Measurements from ENCODE around the gene KCTD2. TPM values are rescaled to one million over a fixed set of nuclear protein-coding genes. Genes with fewer than 3 reads are reported as not detected.
"Not testable (repeated sequence)": the region's sequence is repeated elsewhere in the genome, so short reads cannot be mapped to it uniquely, and the experiment has no call there.

The KCTD2 gene
- polyA plus RNA-seq, 1 of the 3 experiments (the other 2 are of a cell fraction) = 27.5 TPM

DNA sequence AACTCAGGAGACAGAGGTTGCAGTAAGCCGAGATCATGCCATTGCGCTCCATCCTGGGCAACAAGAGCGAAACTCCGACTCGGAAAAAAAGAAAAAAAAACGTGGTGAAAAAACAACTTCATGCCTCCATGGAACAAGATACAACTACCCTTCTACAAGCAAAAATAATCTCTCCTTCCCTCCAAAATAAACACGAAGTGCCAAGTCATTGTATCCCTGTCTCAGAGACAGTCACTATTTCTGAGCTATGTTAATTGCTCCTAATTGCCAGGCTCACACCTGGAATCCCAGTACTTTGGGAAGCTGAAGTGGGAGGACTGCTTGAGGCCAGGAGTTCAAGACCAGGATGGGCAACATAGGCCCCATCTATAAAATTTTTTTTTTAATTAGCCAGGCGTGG, 21.7 kb downstream of the KCTD2 start:
- Histone ChIP-seq H3K4me3 (ENCODE audit: low read depth in 2 of 2, low read length in 1 of 2) (no peak overlapping the region), H3K4me1 (ENCODE audit: control insufficient read depth in 1 of 2, insufficient read depth in 2 of 2, low read depth in 1 of 2, low read length in 1 of 2) (no peaks in the 10 kb centered on the region; a peak in 1 of 4 replicates), H2AFZ (ENCODE audit: low read depth) (no peak overlapping the region), H3K27ac (ENCODE audit: low read depth in 2 of 2, low read length in 1 of 2) (no peak overlapping the region), H3K79me2 (ENCODE audit: insufficient read depth) (no peaks in the 10 kb centered on the region), H4K20me1 (ENCODE audit: insufficient read depth) (no peaks in the 10 kb centered on the region), H3K9me2 (no peaks in the 10 kb centered on the region), H3K27me3 (ENCODE audit: insufficient read depth) (no peaks in the 10 kb centered on the region), H3K4me2 (no peak overlapping the region), H3K9ac (no peak overlapping the region), H3K36me3 (replicated peaks in 1 of 2; ENCODE audit: control insufficient read depth in 1 of 2, insufficient read depth in 2 of 2, low read length in 1 of 2) (peaks cover under 1 to 18% of the 10 kb centered on the region in 2 experiments), H3K9me3 (no peaks in the 10 kb centered on the region), H3F3A (replicated peaks; ENCODE audit: insufficient read depth) (no peaks in the 10 kb centered on the region)
- DNase-seq = no peak
- 78% methylated on average over 8 of the region's 8 CpGs for WGBS (ENCODE audit: low lambda C conversion rate)
- POLR2A ChIA-PET = interaction anchor here (0.6 to 1.0 kb wide), 2 partner anchors 52 to 63 kb away, joined by 3 read pairs; partner anchors contain the start of gene NT5C
- CTCF ChIA-PET = interaction anchor here (1.1 to 2.3 kb wide), 6 partner anchors 10 to 343 kb away, joined by 3 to 15 read pairs (median 5); no protein-coding TSS in a partner anchor
- TF ChIP-seq SMC3 (IDR thresholded peaks at IDR 0.05; ENCODE audit: low read depth, low read length) (no peak), ELF1 (IDR thresholded peaks at IDR 0.05) (no peak), EZH2phosphoT487 (IDR thresholded peaks at IDR 0.05; ENCODE audit: borderline replicate concordance, low read depth) (no peak), FOSL2 (IDR thresholded peaks at IDR 0.05; ENCODE audit: borderline replicate concordance, low read depth) (no peak), YY1 (IDR thresholded peaks at IDR 0.05; ENCODE audit: low read depth) (no peak), JUND (IDR thresholded peaks at IDR 0.05) (no peak), FOXJ3 (CRISPR knock-in tag; IDR thresholded peaks at IDR 0.05) (no peak)
- TF ChIP-seq, protein P1, sequence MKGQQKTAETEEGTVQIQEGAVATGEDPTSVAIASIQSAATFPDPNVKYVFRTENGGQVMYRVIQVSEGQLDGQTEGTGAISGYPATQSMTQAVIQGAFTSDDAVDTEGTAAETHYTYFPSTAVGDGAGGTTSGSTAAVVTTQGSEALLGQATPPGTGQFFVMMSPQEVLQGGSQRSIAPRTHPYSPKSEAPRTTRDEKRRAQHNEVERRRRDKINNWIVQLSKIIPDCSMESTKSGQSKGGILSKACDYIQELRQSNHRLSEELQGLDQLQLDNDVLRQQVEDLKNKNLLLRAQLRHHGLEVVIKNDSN (IDR thresholded peaks at IDR 0.05; ENCODE audit: borderline replicate concordance, low read depth) = no peak
- TF ChIP-seq, protein P2, sequence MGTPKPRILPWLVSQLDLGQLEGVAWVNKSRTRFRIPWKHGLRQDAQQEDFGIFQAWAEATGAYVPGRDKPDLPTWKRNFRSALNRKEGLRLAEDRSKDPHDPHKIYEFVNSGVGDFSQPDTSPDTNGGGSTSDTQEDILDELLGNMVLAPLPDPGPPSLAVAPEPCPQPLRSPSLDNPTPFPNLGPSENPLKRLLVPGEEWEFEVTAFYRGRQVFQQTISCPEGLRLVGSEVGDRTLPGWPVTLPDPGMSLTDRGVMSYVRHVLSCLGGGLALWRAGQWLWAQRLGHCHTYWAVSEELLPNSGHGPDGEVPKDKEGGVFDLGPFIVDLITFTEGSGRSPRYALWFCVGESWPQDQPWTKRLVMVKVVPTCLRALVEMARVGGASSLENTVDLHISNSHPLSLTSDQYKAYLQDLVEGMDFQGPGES (IDR thresholded peaks at IDR 0.05; ENCODE audit: low read depth, low read length) = no peak

- no peaks in the 10 kb centered on the region for H4K20me1 ChIP-seq (ENCODE audit: insufficient read depth)
- no peak overlapping the region for H3K4me3 ChIP-seq (ENCODE audit: low read depth in 2 of 2, low read length in 1 of 2)
- no peaks in the 10 kb centered on the region for H3K9me2 ChIP-seq
- H3K79me2 ChIP-seq (ENCODE audit: insufficient read depth) = no peaks in the 10 kb centered on the region
- TF ChIP-seq, protein P3, sequence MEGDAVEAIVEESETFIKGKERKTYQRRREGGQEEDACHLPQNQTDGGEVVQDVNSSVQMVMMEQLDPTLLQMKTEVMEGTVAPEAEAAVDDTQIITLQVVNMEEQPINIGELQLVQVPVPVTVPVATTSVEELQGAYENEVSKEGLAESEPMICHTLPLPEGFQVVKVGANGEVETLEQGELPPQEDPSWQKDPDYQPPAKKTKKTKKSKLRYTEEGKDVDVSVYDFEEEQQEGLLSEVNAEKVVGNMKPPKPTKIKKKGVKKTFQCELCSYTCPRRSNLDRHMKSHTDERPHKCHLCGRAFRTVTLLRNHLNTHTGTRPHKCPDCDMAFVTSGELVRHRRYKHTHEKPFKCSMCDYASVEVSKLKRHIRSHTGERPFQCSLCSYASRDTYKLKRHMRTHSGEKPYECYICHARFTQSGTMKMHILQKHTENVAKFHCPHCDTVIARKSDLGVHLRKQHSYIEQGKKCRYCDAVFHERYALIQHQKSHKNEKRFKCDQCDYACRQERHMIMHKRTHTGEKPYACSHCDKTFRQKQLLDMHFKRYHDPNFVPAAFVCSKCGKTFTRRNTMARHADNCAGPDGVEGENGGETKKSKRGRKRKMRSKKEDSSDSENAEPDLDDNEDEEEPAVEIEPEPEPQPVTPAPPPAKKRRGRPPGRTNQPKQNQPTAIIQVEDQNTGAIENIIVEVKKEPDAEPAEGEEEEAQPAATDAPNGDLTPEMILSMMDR (IDR thresholded peaks at IDR 0.05) = peak; percentile 52
- TF ChIP-seq GATA2 (CRISPR knock-in tag; IDR thresholded peaks at IDR 0.05) (peak; percentile 40; the same call in 1 of the 2 replicates), SMC3 (IDR thresholded peaks at IDR 0.05; ENCODE audit: low read depth, low read length) (peak; percentile 45; the same call in 1 of the 2 replicates), EP300 (IDR thresholded peaks at IDR 0.05; ENCODE audit: borderline replicate concordance in 1 of 2, low read depth in 1 of 2, low read length in 1 of 2) (no peak), RAD21 (IDR thresholded peaks at IDR 0.05; ENCODE audit: low read length) (peak; percentile 60)
- no peak overlapping the region for H3K27ac ChIP-seq (ENCODE audit: low read depth in 2 of 2, low read length in 1 of 2)
- CTCF ChIA-PET = interaction anchor here (0.6 to 2.3 kb wide), 22 partner anchors 9 to 342 kb away, joined by 3 to 15 read pairs (median 4); partner anchors contain the start of genes KCTD2, MRPL58 and SLC16A5
- H3K9me3 ChIP-seq = no peaks in the 10 kb centered on the region
- 88% methylated on average over 2 of the region's 2 CpGs for WGBS (ENCODE audit: low lambda C conversion rate)
- H3K27me3 ChIP-seq (ENCODE audit: insufficient read depth) = no peaks in the 10 kb centered on the region
- H3F3A ChIP-seq (replicated peaks; ENCODE audit: insufficient read depth) = no peaks in the 10 kb centered on the region
- no peak overlapping the region for H2AFZ ChIP-seq (ENCODE audit: low read depth)
- H3K9ac ChIP-seq = no peak overlapping the region
- H3K4me2 ChIP-seq = no peak overlapping the region
- POLR2A ChIA-PET = interaction anchor here (1.0 kb wide), 1 partner anchor 62 kb away, joined by 3 read pairs; the partner anchor contains the start of gene NT5C
- peaks cover 0 to 7% of the 10 kb centered on the region in 2 experiments for H3K36me3 ChIP-seq (replicated peaks in 1 of 2; ENCODE audit: control insufficient read depth in 1 of 2, insufficient read depth in 2 of 2, low read length in 1 of 2)
- H3K4me1 ChIP-seq (ENCODE audit: control insufficient read depth in 1 of 2, insufficient read depth in 2 of 2, low read depth in 1 of 2, low read length in 1 of 2) = no peaks in the 10 kb centered on the region; a peak in 1 of 4 replicates
- DNase-seq = peak; percentile 58
These were observed 22.8 kb downstream of the KCTD2 start for GRCh38 chr17:75069783-75070182.

- H2AFZ ChIP-seq (ENCODE audit: low read depth); H4K20me1 ChIP-seq (ENCODE audit: insufficient read depth); POLR2A ChIA-PET; H3K9me3 ChIP-seq; H3K4me1 ChIP-seq (ENCODE audit: control insufficient read depth in 1 of 2, insufficient read depth in 2 of 2, low read depth in 1 of 2, low read length in 1 of 2); DNase-seq; H3K27ac ChIP-seq (ENCODE audit: low read depth in 2 of 2, low read length in 1 of 2); H3K4me2 ChIP-seq; H3K79me2 ChIP-seq (ENCODE audit: insufficient read depth); H3F3A ChIP-seq (replicated peaks; ENCODE audit: insufficient read depth); H3K27me3 ChIP-seq (ENCODE audit: insufficient read depth); H3K9me2 ChIP-seq; H3K4me3 ChIP-seq (ENCODE audit: low read depth in 2 of 2, low read length in 1 of 2); H3K36me3 ChIP-seq (replicated peaks in 1 of 2; ENCODE audit: control insufficient read depth in 1 of 2, insufficient read depth in 2 of 2, low read length in 1 of 2); H3K9ac ChIP-seq: not testable (repeated sequence)
- WGBS (ENCODE audit: low lambda C conversion rate) = 88% methylated on average over 8 of the region's 8 CpGs
- CTCF ChIA-PET = interaction anchor here (0.7 to 2.3 kb wide), 7 partner anchors 34 to 505 kb away, joined by 3 to 8 read pairs (median 5); no protein-coding TSS in a partner anchor
These were observed 24.6 kb downstream of the KCTD2 start for GRCh38 chr17:75071478-75072271.
